ENCODE measurements around the gene FBXL13.

DNA sequence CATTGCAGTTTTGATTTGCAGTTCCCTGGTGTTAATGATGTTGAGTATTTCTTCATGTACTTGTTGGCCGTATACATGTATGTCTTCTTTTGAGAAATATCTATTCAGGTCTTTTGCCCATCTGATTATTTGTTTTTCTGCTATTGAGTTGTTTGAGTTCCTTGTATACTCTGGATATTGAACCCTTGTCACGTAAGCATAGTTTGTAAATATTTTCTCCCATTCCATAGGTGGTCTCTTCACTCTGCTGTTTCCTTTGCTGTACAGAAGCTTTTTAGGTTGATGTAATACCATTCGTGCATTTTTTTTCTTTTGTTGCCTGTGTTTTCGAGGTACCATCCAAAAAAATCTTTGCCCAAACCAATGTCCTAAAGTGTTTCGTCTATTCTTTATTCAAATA is 205.4 kb downstream of the FBXL13 start:
- TF ChIP-seq CTCF (IDR thresholded peaks at IDR 0.05; ENCODE audit: insufficient read depth, low read length) (no peak), SPI1 (IDR thresholded peaks at IDR 0.05; ENCODE audit: borderline replicate concordance, low read depth) (no peak), GABPA (IDR thresholded peaks at IDR 0.05; ENCODE audit: low read depth) (no peak), POLR2AphosphoS5 (IDR thresholded peaks at IDR 0.05; ENCODE audit: low read depth) (no peak), REST (IDR thresholded peaks at IDR 0.05; ENCODE audit: insufficient replicate concordance, low read depth) (no peak)
